SK-N-SH (cell line): ENCODE measurements around the gene COMMD3.

ENCODE experiments used
- NFIC ChIP-seq: IDR thresholded peaks from 2 replicates; pipeline ENCODE4 v1.4.0; 2012; ENCODE audit warnings: borderline replicate concordance
- NRF1 ChIP-seq: IDR thresholded peaks from 2 replicates; pipeline ENCODE4 v1.6.1; 2012; ENCODE audit warnings: low read depth, mild to moderate bottlenecking, low read length
- POLR2AphosphoS5 ChIP-seq: IDR thresholded peaks from 2 replicates; pipeline ENCODE4 v1.6.1; 2012; ENCODE audit warnings: low read depth, low read length
- RAD21 ChIP-seq: IDR thresholded peaks from 2 replicates; pipeline ENCODE4 v1.6.1; 2012; ENCODE audit warnings: mild to moderate bottlenecking, low read length
- SMC3 ChIP-seq: IDR thresholded peaks from 2 replicates; pipeline ENCODE4 v1.6.1; 2012; ENCODE audit warnings: low read depth, low read length, improper control_type of control experiment
- YY1 ChIP-seq: IDR thresholded peaks from 2 replicates; pipeline ENCODE4 v1.4.0; 2012; ENCODE audit warnings: low read depth, mild to moderate bottlenecking
- TF ChIP-seq, protein P1 (sequence below): fragments of 200-600 bp; sonication (generic); IDR thresholded peaks from 2 replicates; pipeline ENCODE4 v1.6.1; 2017; ENCODE audit warnings: antibody characterized with exemption, mild to moderate bottlenecking, moderate library complexity
- TF ChIP-seq, protein P2 (sequence below): fragments of 150-350 bp; IDR thresholded peaks from 2 replicates; pipeline ENCODE4 v1.6.1; 2017; ENCODE audit warnings: antibody characterized with exemption, low read length, low read depth, borderline replicate concordance
- TF ChIP-seq, protein P3 (sequence below): IDR thresholded peaks from 2 replicates; pipeline ENCODE4 v1.4.0; 2012; ENCODE audit warnings: low read depth, borderline replicate concordance

DNA sequence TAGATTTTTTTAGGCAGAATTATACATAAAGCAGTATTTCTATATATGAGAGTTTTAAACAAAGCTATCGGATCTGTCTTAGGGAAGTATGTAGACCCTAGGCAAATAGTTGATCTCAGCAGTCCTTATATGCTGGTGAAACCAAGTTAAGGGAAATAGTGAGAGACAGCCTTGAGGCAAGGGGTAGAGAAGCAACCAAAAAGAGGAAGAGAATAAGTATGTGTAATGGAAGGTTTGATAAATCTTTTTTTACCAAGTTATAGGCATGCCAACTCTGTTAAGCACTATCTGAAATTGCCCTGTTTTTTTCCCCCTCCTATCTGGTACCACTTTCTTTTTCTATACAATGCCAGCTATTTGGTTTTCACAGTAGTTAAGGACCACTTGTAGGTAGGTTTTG lies 49.0 kb downstream of the COMMD3 start:
- no peak for TF ChIP-seq YY1
- TF ChIP-seq, protein P1, sequence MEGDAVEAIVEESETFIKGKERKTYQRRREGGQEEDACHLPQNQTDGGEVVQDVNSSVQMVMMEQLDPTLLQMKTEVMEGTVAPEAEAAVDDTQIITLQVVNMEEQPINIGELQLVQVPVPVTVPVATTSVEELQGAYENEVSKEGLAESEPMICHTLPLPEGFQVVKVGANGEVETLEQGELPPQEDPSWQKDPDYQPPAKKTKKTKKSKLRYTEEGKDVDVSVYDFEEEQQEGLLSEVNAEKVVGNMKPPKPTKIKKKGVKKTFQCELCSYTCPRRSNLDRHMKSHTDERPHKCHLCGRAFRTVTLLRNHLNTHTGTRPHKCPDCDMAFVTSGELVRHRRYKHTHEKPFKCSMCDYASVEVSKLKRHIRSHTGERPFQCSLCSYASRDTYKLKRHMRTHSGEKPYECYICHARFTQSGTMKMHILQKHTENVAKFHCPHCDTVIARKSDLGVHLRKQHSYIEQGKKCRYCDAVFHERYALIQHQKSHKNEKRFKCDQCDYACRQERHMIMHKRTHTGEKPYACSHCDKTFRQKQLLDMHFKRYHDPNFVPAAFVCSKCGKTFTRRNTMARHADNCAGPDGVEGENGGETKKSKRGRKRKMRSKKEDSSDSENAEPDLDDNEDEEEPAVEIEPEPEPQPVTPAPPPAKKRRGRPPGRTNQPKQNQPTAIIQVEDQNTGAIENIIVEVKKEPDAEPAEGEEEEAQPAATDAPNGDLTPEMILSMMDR: no peak
- no peak for TF ChIP-seq POLR2AphosphoS5
- TF ChIP-seq, protein P2, sequence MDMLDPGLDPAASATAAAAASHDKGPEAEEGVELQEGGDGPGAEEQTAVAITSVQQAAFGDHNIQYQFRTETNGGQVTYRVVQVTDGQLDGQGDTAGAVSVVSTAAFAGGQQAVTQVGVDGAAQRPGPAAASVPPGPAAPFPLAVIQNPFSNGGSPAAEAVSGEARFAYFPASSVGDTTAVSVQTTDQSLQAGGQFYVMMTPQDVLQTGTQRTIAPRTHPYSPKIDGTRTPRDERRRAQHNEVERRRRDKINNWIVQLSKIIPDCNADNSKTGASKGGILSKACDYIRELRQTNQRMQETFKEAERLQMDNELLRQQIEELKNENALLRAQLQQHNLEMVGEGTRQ: no peak
- no peak for TF ChIP-seq NFIC
- TF ChIP-seq RAD21: no peak
- no peak for TF ChIP-seq SMC3
- TF ChIP-seq, protein P3, sequence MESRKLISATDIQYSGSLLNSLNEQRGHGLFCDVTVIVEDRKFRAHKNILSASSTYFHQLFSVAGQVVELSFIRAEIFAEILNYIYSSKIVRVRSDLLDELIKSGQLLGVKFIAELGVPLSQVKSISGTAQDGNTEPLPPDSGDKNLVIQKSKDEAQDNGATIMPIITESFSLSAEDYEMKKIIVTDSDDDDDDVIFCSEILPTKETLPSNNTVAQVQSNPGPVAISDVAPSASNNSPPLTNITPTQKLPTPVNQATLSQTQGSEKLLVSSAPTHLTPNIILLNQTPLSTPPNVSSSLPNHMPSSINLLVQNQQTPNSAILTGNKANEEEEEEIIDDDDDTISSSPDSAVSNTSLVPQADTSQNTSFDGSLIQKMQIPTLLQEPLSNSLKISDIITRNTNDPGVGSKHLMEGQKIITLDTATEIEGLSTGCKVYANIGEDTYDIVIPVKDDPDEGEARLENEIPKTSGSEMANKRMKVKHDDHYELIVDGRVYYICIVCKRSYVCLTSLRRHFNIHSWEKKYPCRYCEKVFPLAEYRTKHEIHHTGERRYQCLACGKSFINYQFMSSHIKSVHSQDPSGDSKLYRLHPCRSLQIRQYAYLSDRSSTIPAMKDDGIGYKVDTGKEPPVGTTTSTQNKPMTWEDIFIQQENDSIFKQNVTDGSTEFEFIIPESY: no peak
- TF ChIP-seq NRF1: no peak
